Vagina (tissue), 2 donors: ENCODE data around the gene NRXN3. TPM values are rescaled to one million over a fixed set of nuclear protein-coding genes. Genes with fewer than 3 reads are reported as not detected.

Experiments used
- DNase-seq, 2 donors: peaks; one replicate each; pipeline ENCODE4 v3.0.0-alpha.2; 2017; ENCODE audit errors: extremely low spot score in 2 of 2
- H3K27ac ChIP-seq: fragments of 200-600 bp; sonication (generic); one replicate; pipeline ENCODE4 v1.5.1; 2019
- H3K27me3 ChIP-seq: fragments of 200-600 bp; sonication (generic); one replicate; pipeline ENCODE4 v1.5.1; 2019
- H3K36me3 ChIP-seq, 2 donors: fragments of 200-600 bp; sonication (generic); one replicate each; pipeline ENCODE4 v1.5.1; 2017 to 2019
- H3K4me1 ChIP-seq: fragments of 200-600 bp; sonication (generic); one replicate; pipeline ENCODE4 v1.5.1; 2019
- H3K4me3 ChIP-seq, 2 donors: fragments of 200-600 bp; sonication (generic); 1 replicate in 1 of 2; 2 replicates in 1 of 2; pipeline ENCODE4 v1.5.1; 2016 to 2019
- H3K9me3 ChIP-seq: fragments of 200-600 bp; sonication (generic); one replicate; pipeline ENCODE4 v1.5.1; 2019
- CTCF ChIP-seq, 3 experiments: fragments of 450-650 bp in 2 of 3; fragments of 200-600 bp in 1 of 3; sonication (generic) in 1 of 3; IDR thresholded peaks; one replicate each; pipeline ENCODE4 v1.5.1; 2017 to 2019; ENCODE audit warnings: antibody characterized with exemption in 3 of 3, mild to moderate bottlenecking in 2 of 3, moderate library complexity in 2 of 3
- POLR2A ChIP-seq, 2 donors: fragments of 450-650 bp; IDR thresholded peaks; one replicate each; pipeline ENCODE4 v1.6.1; 2017; ENCODE audit warnings: antibody characterized with exemption in 2 of 2, mild to moderate bottlenecking in 2 of 2, moderate library complexity in 2 of 2
- POLR2AphosphoS5 ChIP-seq, 2 donors: sonication (generic); formaldehyde crosslinking; IDR thresholded peaks; one replicate each; pipeline ENCODE4 v1.9.0; 2017; ENCODE audit warnings: antibody characterized with exemption in 2 of 2, mild to moderate bottlenecking in 2 of 2, low read depth in 1 of 2; ENCODE audit not compliant: insufficient read depth in 1 of 2
- intact Hi-C: fragments of 100-400 bp; cut with DNase I; formaldehyde crosslinking; loops from one replicate; pipeline ENCODE4 v1.15.1; 2023
- total RNA-seq: library from RNA; depleted of rRNA; stranded (reverse); fragments of >200 nt; gene quantifications from one replicate; pipeline ENCODE4 v1.2.3, GENCODE V29; 2016

The NRXN3 gene
- total RNA-seq, 1 donor from 2014 or later, result 4.7 TPM

- TF ChIP-seq POLR2A (IDR thresholded peaks at IDR 0.05), result no peak
- no peak for TF ChIP-seq POLR2AphosphoS5 (IDR thresholded peaks at IDR 0.05; ENCODE audit: insufficient read depth in 1 of 2, low read depth in 1 of 2)
- no peak for TF ChIP-seq CTCF (IDR thresholded peaks at IDR 0.05)
- Histone ChIP-seq H3K9me3 (no peaks in the 10 kb centered on the region), H3K36me3 (no peaks in the 10 kb centered on the region), H3K4me3 (no peak overlapping the region), H3K27ac (no peak overlapping the region), H3K27me3 (no peaks in the 10 kb centered on the region), H3K4me1 (no peaks in the 10 kb centered on the region)
- intact Hi-C loops, result no loop called here
- DNase-seq, result no peak
These were observed 594.5 kb downstream of the NRXN3 start for GRCh38 chr14:78764645-78765044.

- Histone ChIP-seq H3K4me1 (no peaks in the 10 kb centered on the region), H3K9me3 (no peaks in the 10 kb centered on the region), H3K27ac (no peak overlapping the region), H3K27me3 (no peaks in the 10 kb centered on the region), H3K4me3 (no peak overlapping the region), H3K36me3 (no peaks in the 10 kb centered on the region)
- intact Hi-C loops, result no loop called here
- no peak for TF ChIP-seq CTCF (IDR thresholded peaks at IDR 0.05)
- TF ChIP-seq POLR2AphosphoS5 (IDR thresholded peaks at IDR 0.05; ENCODE audit: insufficient read depth in 1 of 2, low read depth in 1 of 2), result no peak
- TF ChIP-seq POLR2A (IDR thresholded peaks at IDR 0.05), result no peak
- no peak for DNase-seq
These were observed 597.3 kb downstream of the NRXN3 start for GRCh38 chr14:78767436-78767835.

GRCh38 chr14:78782551-78782950 lies 612.4 kb downstream of the NRXN3 start:
- Histone ChIP-seq H3K9me3 (no peaks in the 10 kb centered on the region), H3K27me3 (no peaks in the 10 kb centered on the region), H3K27ac (no peak overlapping the region), H3K36me3 (no peaks in the 10 kb centered on the region), H3K4me3 (no peak overlapping the region), H3K4me1 (no peaks in the 10 kb centered on the region)
- TF ChIP-seq POLR2A (IDR thresholded peaks at IDR 0.05), result no peak
- TF ChIP-seq CTCF (IDR thresholded peaks at IDR 0.05), result no peak
- no peak for TF ChIP-seq POLR2AphosphoS5 (IDR thresholded peaks at IDR 0.05; ENCODE audit: insufficient read depth in 1 of 2, low read depth in 1 of 2)
- DNase-seq, result no peak
- intact Hi-C loops, result no loop called here

GRCh38 chr14:78785265-78785664 lies 615.1 kb downstream of the NRXN3 start:
- no peak overlapping the region for H3K4me3 ChIP-seq
- H3K36me3 ChIP-seq, result no peaks in the 10 kb centered on the region
- H3K4me1 ChIP-seq, result no peaks in the 10 kb centered on the region
- no peak for TF ChIP-seq CTCF (IDR thresholded peaks at IDR 0.05)
- no peak for TF ChIP-seq POLR2A (IDR thresholded peaks at IDR 0.05)
- no peak for TF ChIP-seq POLR2AphosphoS5 (IDR thresholded peaks at IDR 0.05; ENCODE audit: insufficient read depth in 1 of 2, low read depth in 1 of 2)
- no peaks in the 10 kb centered on the region for H3K27me3 ChIP-seq
- no peaks in the 10 kb centered on the region for H3K9me3 ChIP-seq
- intact Hi-C loops, result no loop called here
- no peak for DNase-seq
- no peak overlapping the region for H3K27ac ChIP-seq

GRCh38 chr14:78788467-78789360 lies 618.5 kb downstream of the NRXN3 start:
- Histone ChIP-seq H3K27ac (no peak overlapping the region), H3K4me1 (no peaks in the 10 kb centered on the region), H3K36me3 (no peaks in the 10 kb centered on the region), H3K9me3 (no peaks in the 10 kb centered on the region), H3K27me3 (no peaks in the 10 kb centered on the region), H3K4me3 (no peak overlapping the region)
- TF ChIP-seq POLR2AphosphoS5 (IDR thresholded peaks at IDR 0.05; ENCODE audit: insufficient read depth in 1 of 2, low read depth in 1 of 2), result no peak
- TF ChIP-seq CTCF (IDR thresholded peaks at IDR 0.05), result no peak
- TF ChIP-seq POLR2A (IDR thresholded peaks at IDR 0.05), result no peak
- intact Hi-C loops, result no loop called here
- no peak for DNase-seq
